ENCODE data around the gene CBLB. TPM values are rescaled to one million over a fixed set of nuclear protein-coding genes. Genes with fewer than 3 reads are reported as not detected.

CBLB gene
- polyA plus RNA-seq, 2 of the 4 experiments (the other 2 are of a cell fraction): 6.8 to 16.2 TPM

- TF ChIP-seq HMGXB4 (CRISPR knock-in tag; IDR thresholded peaks at IDR 0.05; ENCODE audit: borderline replicate concordance) (no peak), ESRRA (IDR thresholded peaks at IDR 0.05; ENCODE audit: borderline replicate concordance, low read length) (no peak), CTCF (IDR thresholded peaks at IDR 0.05) (no peak)
These were observed 219.3 kb downstream of the CBLB start (continued) for GRCh38 chr3:105649480-105649879.

GRCh38 chr3:105647047-105647446 lies 221.8 kb downstream of the CBLB start:
- H3K4me2 ChIP-seq: peak overlapping the region; percentile 59
- ATAC-seq (peak; percentile 97 to 98), FAIRE-seq (peak; percentile 94), DNase-seq (ENCODE audit: low read depth in 1 of 2, low spot score in 1 of 2) (peak in 1 of 2 experiments; percentile 76)
- 6% methylated on average over 2 of the region's 2 CpGs for WGBS (ENCODE audit: missing lambda C conversion rate)
- TF ChIP-seq JUN (IDR thresholded peaks at IDR 0.05) (peak in 1 of 2 experiments; percentile 19; a peak in 1 of 5 replicates), PHF8 (IDR thresholded peaks at IDR 0.05; ENCODE audit: borderline replicate concordance, low read depth) (no peak), CHD4 (IDR thresholded peaks at IDR 0.05; ENCODE audit: borderline replicate concordance) (no peak), JUNB (IDR thresholded peaks at IDR 0.05) (peak; percentile 72), CBX8 (IDR thresholded peaks at IDR 0.05) (no peak), BHLHE40 (IDR thresholded peaks at IDR 0.05; ENCODE audit: low read depth, low read length) (no peak), FOSL2 (IDR thresholded peaks at IDR 0.05) (peak; percentile 94), FOSL2 (CRISPR knock-in tag; IDR thresholded peaks at IDR 0.05) (peak; percentile 92), RAD21 (conservative IDR thresholded peaks at IDR 0.05 in 1 of 2, IDR thresholded peaks at IDR 0.05 in 1 of 2) (peak in 1 of 2 experiments; percentile 8; a peak in 1 of 5 replicates), NR3C1 (IDR thresholded peaks at IDR 0.05) (no peak), HMGXB4 (CRISPR knock-in tag; IDR thresholded peaks at IDR 0.05; ENCODE audit: borderline replicate concordance) (no peak), HOXA7 (CRISPR knock-in tag; IDR thresholded peaks at IDR 0.05) (no peak), ATOH8 (CRISPR knock-in tag; IDR thresholded peaks at IDR 0.05; ENCODE audit: low read depth) (no peak), E2F6 (IDR thresholded peaks at IDR 0.05; ENCODE audit: borderline replicate concordance, low read depth) (no peak), EHMT2 (IDR thresholded peaks at IDR 0.05; ENCODE audit: low read depth) (no peak), HOXB5 (CRISPR knock-in tag; IDR thresholded peaks at IDR 0.05) (no peak), MYC (IDR thresholded peaks at IDR 0.05; ENCODE audit: borderline replicate concordance, low read length) (no peak), CEBPB (IDR thresholded peaks at IDR 0.05) (peak; percentile 83 to 92; a peak in 3 of 4 replicates), NFE2L2 (conservative IDR thresholded peaks at IDR 0.05; ENCODE audit: low read length) (no peak)
- peaks cover 20% of the 10 kb centered on the region for H3K4me1 ChIP-seq
- no peaks in the 10 kb centered on the region for H3K9me3 ChIP-seq
- ChIA-PET CTCF (no interaction called here), POLR2A (interaction anchor here (0.9 kb wide), 1 partner anchor 1042 kb away, joined by 3 read pairs; no protein-coding TSS in a partner anchor)
- no peak overlapping the region for H3K4me3 ChIP-seq
- peak overlapping the region; percentile 3 to 55; a peak in 2 of 6 replicates for H3K27ac ChIP-seq

Measured in A549 (cell line).